SK-N-SH (cell line): ENCODE data around the gene TMEM132E.

Source experiments
- EP300 ChIP-seq, 2 experiments: IDR thresholded peaks; 2 replicates each; pipeline versions ENCODE4 v1.4.0 to v1.6.1; 2012; ENCODE audit warnings: borderline replicate concordance in 1 of 2, low read depth in 1 of 2, low read length in 1 of 2
- EZH2phosphoT487 ChIP-seq: fragments of 200-600 bp; sonication (generic); IDR thresholded peaks from 2 replicates; pipeline ENCODE4 v1.6.1; 2017; ENCODE audit warnings: low read depth, mixed run types, mild to moderate bottlenecking, antibody characterized with exemption, moderate library complexity, borderline replicate concordance
- FOSL2 ChIP-seq: IDR thresholded peaks from 2 replicates; pipeline ENCODE4 v1.4.0; 2012; ENCODE audit warnings: low read depth, mild to moderate bottlenecking, moderate library complexity, borderline replicate concordance
- FOXM1 ChIP-seq: IDR thresholded peaks from 2 replicates; pipeline ENCODE4 v1.4.0; 2012; ENCODE audit warnings: low read depth, mild to moderate bottlenecking
- GATA2 ChIP-seq: sonication (generic); formaldehyde crosslinking; IDR thresholded peaks from 2 replicates; pipeline ENCODE4 v1.5.0; 2020; ENCODE audit warnings: mild to moderate bottlenecking, missing genetic modification reagents
- JUND ChIP-seq: IDR thresholded peaks from 2 replicates; pipeline ENCODE4 v1.4.0; 2012
- POLR2AphosphoS5 ChIP-seq: IDR thresholded peaks from 2 replicates; pipeline ENCODE4 v1.6.1; 2012; ENCODE audit warnings: low read depth, low read length
- RAD21 ChIP-seq: IDR thresholded peaks from 2 replicates; pipeline ENCODE4 v1.6.1; 2012; ENCODE audit warnings: mild to moderate bottlenecking, low read length
- REST ChIP-seq: IDR thresholded peaks from 2 replicates; pipeline ENCODE4 v1.6.1; 2012; ENCODE audit warnings: mild to moderate bottlenecking, low read depth, low read length, moderate library complexity
- SIN3A ChIP-seq: IDR thresholded peaks from 2 replicates; pipeline ENCODE4 v1.6.1; 2012; ENCODE audit warnings: low read depth, mild to moderate bottlenecking, low read length, moderate library complexity, borderline replicate concordance
- TAF1 ChIP-seq: IDR thresholded peaks from 2 replicates; pipeline ENCODE4 v1.6.1; 2012; ENCODE audit warnings: low read depth, mild to moderate bottlenecking, low read length, moderate library complexity, borderline replicate concordance
- TF ChIP-seq, protein P1 (sequence below): fragments of 200-600 bp; sonication (generic); IDR thresholded peaks from 2 replicates; pipeline ENCODE4 v1.6.1; 2017; ENCODE audit warnings: antibody characterized with exemption, mild to moderate bottlenecking, moderate library complexity

GRCh38 chr17:34668206-34668605, 88.8 kb downstream of the TMEM132E start:
- TF ChIP-seq TAF1: no peak
- TF ChIP-seq, protein P1, sequence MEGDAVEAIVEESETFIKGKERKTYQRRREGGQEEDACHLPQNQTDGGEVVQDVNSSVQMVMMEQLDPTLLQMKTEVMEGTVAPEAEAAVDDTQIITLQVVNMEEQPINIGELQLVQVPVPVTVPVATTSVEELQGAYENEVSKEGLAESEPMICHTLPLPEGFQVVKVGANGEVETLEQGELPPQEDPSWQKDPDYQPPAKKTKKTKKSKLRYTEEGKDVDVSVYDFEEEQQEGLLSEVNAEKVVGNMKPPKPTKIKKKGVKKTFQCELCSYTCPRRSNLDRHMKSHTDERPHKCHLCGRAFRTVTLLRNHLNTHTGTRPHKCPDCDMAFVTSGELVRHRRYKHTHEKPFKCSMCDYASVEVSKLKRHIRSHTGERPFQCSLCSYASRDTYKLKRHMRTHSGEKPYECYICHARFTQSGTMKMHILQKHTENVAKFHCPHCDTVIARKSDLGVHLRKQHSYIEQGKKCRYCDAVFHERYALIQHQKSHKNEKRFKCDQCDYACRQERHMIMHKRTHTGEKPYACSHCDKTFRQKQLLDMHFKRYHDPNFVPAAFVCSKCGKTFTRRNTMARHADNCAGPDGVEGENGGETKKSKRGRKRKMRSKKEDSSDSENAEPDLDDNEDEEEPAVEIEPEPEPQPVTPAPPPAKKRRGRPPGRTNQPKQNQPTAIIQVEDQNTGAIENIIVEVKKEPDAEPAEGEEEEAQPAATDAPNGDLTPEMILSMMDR: no peak
- no peak for TF ChIP-seq JUND
- TF ChIP-seq GATA2 (CRISPR knock-in tag): no peak
- no peak for TF ChIP-seq FOSL2
- no peak for TF ChIP-seq FOXM1
- TF ChIP-seq EZH2phosphoT487: no peak
- TF ChIP-seq REST: no peak
- TF ChIP-seq POLR2AphosphoS5: no peak
- TF ChIP-seq RAD21: no peak
- TF ChIP-seq EP300 (IDR thresholded peaks at IDR 0.05; ENCODE audit: borderline replicate concordance in 1 of 2, low read depth in 1 of 2, low read length in 1 of 2): no peak
- TF ChIP-seq SIN3A: no peak
